HG03064 (cell line): ENCODE measurements around the gene SELENOW.
"Not testable (repeated sequence)": the region's sequence is repeated elsewhere in the genome, so short reads cannot be mapped to it uniquely, and the experiment has no call there.

ENCODE experiments used
- ATAC-seq: cut with Tn5 transposase; IDR thresholded peaks from one replicate; pipeline ENCODE4 v1.9.1; 2021; ENCODE audit warnings: low read depth; ENCODE audit not compliant: unreplicated experiment

The SELENOW gene

GRCh38 chr19:47818221-47818620, 39.7 kb downstream of the SELENOW start:
- ATAC-seq, result not testable (repeated sequence)

- ATAC-seq, result no peak
Observed at GRCh38 chr19:47819858-47820257, 41.4 kb downstream of the SELENOW start.

- no peak for ATAC-seq
Observed at GRCh38 chr19:47820410-47820809, 41.9 kb downstream of the SELENOW start.

- ATAC-seq, result no peak
Observed at GRCh38 chr19:47821460-47822020, 43.0 kb downstream of the SELENOW start, which contains the start of gene CRX. TSS of gene CRX (plus strand) at chr19:47821937. CDS start at chr19:47834444, 12,507 bp downstream.

- no peak for ATAC-seq
Observed at GRCh38 chr19:47824396-47824795, 45.9 kb downstream of the SELENOW start.

- no peak for ATAC-seq
Observed at GRCh38 chr19:47826800-47827199, 48.3 kb downstream of the SELENOW start.

- no peak for ATAC-seq
Observed at GRCh38 chr19:47832723-47833122, 54.2 kb downstream of the SELENOW start.
